ENCODE data around the gene FOXP1.

DNA sequence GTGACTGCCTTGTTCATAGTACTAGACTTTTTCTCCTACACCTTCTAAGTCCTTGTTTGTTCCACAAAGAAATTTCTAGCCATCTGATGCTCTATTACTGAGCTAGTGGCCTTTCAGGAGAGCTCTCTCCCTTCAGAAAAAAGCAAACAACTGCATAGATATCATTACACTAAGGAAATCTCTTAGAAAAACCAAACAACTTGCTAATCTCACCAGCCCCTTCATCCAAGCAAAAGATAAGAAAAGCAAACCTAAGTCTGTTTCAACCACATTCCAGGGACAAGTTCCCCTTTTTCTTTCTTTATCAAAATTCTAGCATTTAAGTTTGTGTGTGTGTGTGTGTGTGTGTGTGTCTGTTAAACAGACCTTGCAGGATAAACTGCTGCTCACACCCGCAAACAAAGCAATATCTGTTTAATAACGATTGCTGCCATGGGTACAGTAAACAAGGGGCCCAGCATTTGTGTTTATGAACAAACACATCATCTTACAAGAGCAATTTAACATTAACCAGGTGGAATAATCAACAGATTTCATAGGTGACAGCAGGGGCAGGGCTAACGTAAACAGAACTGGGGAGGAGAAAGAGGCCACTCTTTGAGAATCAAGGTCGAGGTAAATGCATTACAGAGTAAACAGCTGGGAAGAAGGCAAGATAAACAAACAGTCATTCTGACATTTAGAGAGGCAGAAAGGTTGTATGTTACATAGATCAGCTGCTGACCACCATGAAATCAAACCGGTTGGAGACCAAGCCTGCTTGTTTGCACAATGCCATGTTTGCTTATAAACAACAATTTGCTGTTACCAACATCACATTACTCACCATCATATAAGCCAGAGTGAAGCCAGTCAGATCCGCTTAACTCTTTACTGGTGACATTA, 375.1 kb downstream of the FOXP1 start:
- TF ChIP-seq EZH2 (IDR thresholded peaks at IDR 0.05; ENCODE audit: low read length, missing control alignments): no peak
- TF ChIP-seq, protein P1, sequence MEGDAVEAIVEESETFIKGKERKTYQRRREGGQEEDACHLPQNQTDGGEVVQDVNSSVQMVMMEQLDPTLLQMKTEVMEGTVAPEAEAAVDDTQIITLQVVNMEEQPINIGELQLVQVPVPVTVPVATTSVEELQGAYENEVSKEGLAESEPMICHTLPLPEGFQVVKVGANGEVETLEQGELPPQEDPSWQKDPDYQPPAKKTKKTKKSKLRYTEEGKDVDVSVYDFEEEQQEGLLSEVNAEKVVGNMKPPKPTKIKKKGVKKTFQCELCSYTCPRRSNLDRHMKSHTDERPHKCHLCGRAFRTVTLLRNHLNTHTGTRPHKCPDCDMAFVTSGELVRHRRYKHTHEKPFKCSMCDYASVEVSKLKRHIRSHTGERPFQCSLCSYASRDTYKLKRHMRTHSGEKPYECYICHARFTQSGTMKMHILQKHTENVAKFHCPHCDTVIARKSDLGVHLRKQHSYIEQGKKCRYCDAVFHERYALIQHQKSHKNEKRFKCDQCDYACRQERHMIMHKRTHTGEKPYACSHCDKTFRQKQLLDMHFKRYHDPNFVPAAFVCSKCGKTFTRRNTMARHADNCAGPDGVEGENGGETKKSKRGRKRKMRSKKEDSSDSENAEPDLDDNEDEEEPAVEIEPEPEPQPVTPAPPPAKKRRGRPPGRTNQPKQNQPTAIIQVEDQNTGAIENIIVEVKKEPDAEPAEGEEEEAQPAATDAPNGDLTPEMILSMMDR (conservative IDR thresholded peaks at IDR 0.05 in 1 of 2, IDR thresholded peaks at IDR 0.05 in 1 of 2; ENCODE audit: low read depth in 1 of 2, low read length in 2 of 2): no peak

All from fibroblast of lung (primary cell).